ENCODE results near the gene RSPH6A. TPM values are rescaled to one million over a fixed set of nuclear protein-coding genes. Genes with fewer than 3 reads are reported as not detected.

The RSPH6A gene
- total and polyA plus RNA-seq, 3 donors from 2014 or later = 17.0 to 88.3 (median 20.9) TPM

DNA sequence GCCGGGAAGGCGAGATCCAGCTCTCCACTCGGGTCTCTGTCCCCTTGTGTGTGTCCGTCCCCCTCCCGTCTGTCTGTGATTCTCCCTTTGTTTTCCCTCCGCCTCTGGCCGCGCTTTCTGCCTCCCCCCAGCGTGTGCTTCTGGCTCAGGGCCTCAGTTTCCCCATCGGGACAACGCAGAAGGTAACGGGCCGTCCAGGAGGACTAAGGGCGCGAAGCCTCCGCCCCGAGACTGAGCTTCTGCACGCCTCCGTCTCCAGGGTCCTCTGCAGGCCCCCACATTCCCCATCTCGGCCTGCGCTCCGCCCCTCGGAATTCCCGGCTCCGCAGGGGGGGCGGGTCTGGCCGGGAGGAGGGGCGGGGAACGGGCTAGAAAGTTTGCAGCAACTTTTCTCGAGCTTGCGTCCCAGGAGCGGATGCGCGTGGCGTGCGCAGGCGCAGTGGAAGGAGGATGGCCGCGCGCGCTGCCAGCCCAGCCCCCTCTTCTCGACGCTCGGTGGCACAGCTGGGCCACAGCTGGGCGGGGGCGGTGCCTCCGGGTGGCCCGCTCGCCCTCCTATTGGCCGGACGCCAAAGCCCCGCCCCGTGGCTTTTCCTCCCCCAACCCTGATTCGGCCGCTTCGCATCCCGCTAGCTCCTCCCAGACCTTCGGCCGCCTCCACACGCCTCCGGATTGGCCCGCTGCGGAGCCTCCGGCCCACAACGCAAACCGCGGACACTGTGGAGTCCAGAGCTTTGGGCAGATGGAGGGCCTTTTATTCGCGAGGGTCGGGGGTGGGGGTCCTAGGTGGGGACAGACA is 45.9 kb downstream of the RSPH6A start, which contains the start of gene SIX5:
TSS of gene SIX5 (minus strand) at position 269 of the 799 bp plus-strand sequence. CDS start 408 bp downstream, outside the sequence.
- no peaks in the 10 kb centered on the region for H3K36me3 ChIP-seq (ENCODE audit: low read depth, missing control alignments)
- H3K27ac ChIP-seq = peak within 1 kb of the TSS; percentile 89 to 95
- intact Hi-C loops (cut with DNase I; ENCODE audit: low total_unique reads) = no loop called here
- WGBS, 2 donors = 0 to 1% methylated on average over 36 to 65 of the region's 70 CpGs
- DNase-seq = peak; percentile 97
- no peaks in the 10 kb centered on the region for H3K9me3 ChIP-seq
- peaks cover 34% of the 10 kb centered on the region for H3K4me1 ChIP-seq
- peak within 1 kb of the TSS; percentile 69 to 71 for H3K4me3 ChIP-seq
- H3K27me3 ChIP-seq = no peaks in the 10 kb centered on the region
- peak; percentile 59 for TF ChIP-seq POLR2A (IDR thresholded peaks at IDR 0.05)
- TF ChIP-seq, protein P1, sequence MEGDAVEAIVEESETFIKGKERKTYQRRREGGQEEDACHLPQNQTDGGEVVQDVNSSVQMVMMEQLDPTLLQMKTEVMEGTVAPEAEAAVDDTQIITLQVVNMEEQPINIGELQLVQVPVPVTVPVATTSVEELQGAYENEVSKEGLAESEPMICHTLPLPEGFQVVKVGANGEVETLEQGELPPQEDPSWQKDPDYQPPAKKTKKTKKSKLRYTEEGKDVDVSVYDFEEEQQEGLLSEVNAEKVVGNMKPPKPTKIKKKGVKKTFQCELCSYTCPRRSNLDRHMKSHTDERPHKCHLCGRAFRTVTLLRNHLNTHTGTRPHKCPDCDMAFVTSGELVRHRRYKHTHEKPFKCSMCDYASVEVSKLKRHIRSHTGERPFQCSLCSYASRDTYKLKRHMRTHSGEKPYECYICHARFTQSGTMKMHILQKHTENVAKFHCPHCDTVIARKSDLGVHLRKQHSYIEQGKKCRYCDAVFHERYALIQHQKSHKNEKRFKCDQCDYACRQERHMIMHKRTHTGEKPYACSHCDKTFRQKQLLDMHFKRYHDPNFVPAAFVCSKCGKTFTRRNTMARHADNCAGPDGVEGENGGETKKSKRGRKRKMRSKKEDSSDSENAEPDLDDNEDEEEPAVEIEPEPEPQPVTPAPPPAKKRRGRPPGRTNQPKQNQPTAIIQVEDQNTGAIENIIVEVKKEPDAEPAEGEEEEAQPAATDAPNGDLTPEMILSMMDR (IDR thresholded peaks at IDR 0.05) = no peak

DNA sequence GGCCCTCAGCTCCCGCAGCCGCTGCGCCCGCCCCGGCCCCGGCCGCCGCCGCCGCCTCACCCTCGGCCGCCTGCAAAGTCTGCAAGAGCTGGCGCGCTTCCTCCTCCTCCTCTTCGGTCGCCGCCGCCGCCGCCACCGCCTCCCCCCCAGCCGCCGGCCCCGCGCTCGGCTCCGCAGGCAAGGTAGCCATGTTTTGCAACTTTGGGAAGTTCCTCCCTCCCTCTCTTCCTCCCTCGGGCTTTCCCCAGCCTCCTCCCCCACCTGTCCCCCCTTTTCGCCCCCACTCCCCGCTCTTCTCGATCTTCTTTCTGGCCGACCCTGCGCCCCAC is 46.5 kb downstream of the RSPH6A start:
- Histone ChIP-seq H3K36me3 (ENCODE audit: low read depth, missing control alignments) (no peaks in the 10 kb centered on the region), H3K4me3 (peak overlapping the region; percentile 69 to 71), H3K4me1 (peaks cover 40% of the 10 kb centered on the region), H3K27ac (peak overlapping the region; percentile 85 to 95), H3K9me3 (no peaks in the 10 kb centered on the region), H3K27me3 (no peaks in the 10 kb centered on the region)
- peak; percentile 26 for DNase-seq
- WGBS, 2 donors = 0 to 1% methylated on average over 14 to 27 of the region's 33 CpGs
- intact Hi-C loops (cut with DNase I; ENCODE audit: low total_unique reads) = no loop called here
- TF ChIP-seq POLR2A (IDR thresholded peaks at IDR 0.05) = no peak
- TF ChIP-seq, protein P1 (IDR thresholded peaks at IDR 0.05) = no peak

DNA sequence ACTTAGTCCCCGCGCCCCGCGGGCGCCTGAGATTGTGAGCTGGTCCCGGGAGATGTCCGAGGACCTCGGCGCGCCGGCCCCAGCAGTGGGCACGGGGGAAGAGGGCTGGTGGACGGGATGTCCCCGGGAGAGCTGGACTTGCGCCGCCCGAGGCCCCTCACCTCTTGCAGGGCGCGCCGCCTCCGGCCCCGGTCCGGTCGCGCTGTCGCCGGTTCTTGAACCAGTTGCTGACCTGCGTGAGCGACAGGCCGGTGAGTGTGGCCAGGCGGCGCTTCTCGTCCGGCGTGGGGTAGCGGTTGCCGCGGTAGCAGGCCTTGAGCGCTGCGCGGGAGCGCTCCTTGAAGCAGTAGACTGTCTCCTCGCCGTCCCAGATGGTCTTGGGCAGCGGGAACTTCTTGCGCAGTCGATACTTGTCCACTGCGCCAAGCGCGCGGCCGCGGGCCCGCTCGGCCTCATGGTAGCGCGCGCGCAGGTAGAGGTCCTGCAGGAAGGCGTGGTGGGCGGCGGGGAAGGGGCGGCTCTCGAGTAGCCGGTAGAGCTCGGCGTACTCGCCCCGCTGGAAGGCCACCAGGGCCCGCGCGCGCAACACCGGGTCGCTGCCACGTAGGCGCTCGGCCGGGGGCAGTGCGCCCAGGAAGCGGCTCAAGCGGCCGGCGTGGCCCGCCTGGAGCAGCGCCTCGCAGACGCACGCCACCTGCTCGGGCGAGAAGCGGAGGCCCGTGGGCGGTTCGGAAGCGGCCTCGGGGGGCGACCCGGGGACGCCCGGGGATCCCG is 47.0 kb downstream of the RSPH6A start:
- Histone ChIP-seq H3K36me3 (ENCODE audit: low read depth, missing control alignments) (no peaks in the 10 kb centered on the region), H3K4me3 (peak overlapping the region; percentile 69 to 71), H3K9me3 (no peaks in the 10 kb centered on the region), H3K4me1 (peaks cover 43% of the 10 kb centered on the region), H3K27ac (peak overlapping the region; percentile 85 to 95), H3K27me3 (no peaks in the 10 kb centered on the region)
- DNase-seq = peak; percentile 77
- WGBS, 2 donors = 1% methylated on average over 23 of the region's 102 CpGs; no CpG with 5 or more reads in 1 of the 2 donors
- intact Hi-C loops (cut with DNase I; ENCODE audit: low total_unique reads) = no loop called here
- no peak for TF ChIP-seq POLR2A (IDR thresholded peaks at IDR 0.05)
- TF ChIP-seq, protein P1 (IDR thresholded peaks at IDR 0.05) = no peak

GRCh38 chr19:45767410-45767880 is 47.7 kb downstream of the RSPH6A start:
- peak; percentile 46 for TF ChIP-seq POLR2A (IDR thresholded peaks at IDR 0.05)
- TF ChIP-seq, protein P1 (IDR thresholded peaks at IDR 0.05) = no peak
- Histone ChIP-seq H3K27me3 (no peaks in the 10 kb centered on the region), H3K4me3 (peak overlapping the region; percentile 69 to 71), H3K9me3 (no peaks in the 10 kb centered on the region), H3K36me3 (ENCODE audit: low read depth, missing control alignments) (no peaks in the 10 kb centered on the region), H3K4me1 (peaks cover 43% of the 10 kb centered on the region), H3K27ac (peak overlapping the region; percentile 85 to 95)
- intact Hi-C loops (cut with DNase I; ENCODE audit: low total_unique reads) = no loop called here
- peak; percentile 77 for DNase-seq
- whole genome bisulfite sequencing, 2 donors = 5 to 6% methylated on average over 22 to 31 of the region's 31 CpGs
